GM18870 (cell line): ENCODE measurements around the gene NSUN2.
"Not testable (repeated sequence)": the region's sequence is repeated elsewhere in the genome, so short reads cannot be mapped to it uniquely, and the experiment has no call there.

ENCODE experiments used
- ATAC-seq: cut with Tn5 transposase; IDR thresholded peaks from one replicate; pipeline ENCODE4 v1.9.1; 2021; ENCODE audit warnings: moderate library complexity; ENCODE audit not compliant: unreplicated experiment

Gene NSUN2

GRCh38 chr5:6632888-6633468 is at the start of gene NSUN2, which contains the start of gene SRD5A1:
TSS of gene NSUN2 (minus strand) at chr5:6633044. CDS start at chr5:6632979, 65 bp downstream.
TSS of gene SRD5A1 (plus strand) at chr5:6633440. CDS start at chr5:6633577, 137 bp downstream.
- peak; percentile 72 for ATAC-seq

GRCh38 chr5:6682239-6682638 is 49.4 kb upstream of the NSUN2 start:
- ATAC-seq: no peak

- no peak for ATAC-seq
Observed at GRCh38 chr5:6681682-6682081, 48.8 kb upstream of the NSUN2 start.

- ATAC-seq: no peak
Observed at GRCh38 chr5:6680922-6681321, 48.1 kb upstream of the NSUN2 start.

- no peak for ATAC-seq
Observed at GRCh38 chr5:6678385-6678784, 45.5 kb upstream of the NSUN2 start.

GRCh38 chr5:6676702-6677101 is 43.9 kb upstream of the NSUN2 start:
- no peak for ATAC-seq

GRCh38 chr5:6675784-6676491 is 43.1 kb upstream of the NSUN2 start:
- no peak for ATAC-seq

- ATAC-seq: no peak
Observed at GRCh38 chr5:6674886-6675285, 42.0 kb upstream of the NSUN2 start.

- no peak for ATAC-seq
Observed at GRCh38 chr5:6674421-6674820, 41.6 kb upstream of the NSUN2 start.

GRCh38 chr5:6673963-6674362 is 41.1 kb upstream of the NSUN2 start:
- no peak for ATAC-seq

GRCh38 chr5:6673031-6673430 is 40.2 kb upstream of the NSUN2 start:
- ATAC-seq: no peak

- not testable (repeated sequence) for ATAC-seq
Observed at GRCh38 chr5:6668717-6669116, 35.9 kb upstream of the NSUN2 start.

GRCh38 chr5:6667648-6668047 is 34.8 kb upstream of the NSUN2 start:
- ATAC-seq: no peak

- no peak for ATAC-seq
Observed at GRCh38 chr5:6666762-6667161, 33.9 kb upstream of the NSUN2 start.

- peak; percentile 27 for ATAC-seq
Observed at GRCh38 chr5:6660688-6661087, 27.8 kb upstream of the NSUN2 start.

GRCh38 chr5:6659941-6660684 is 27.3 kb upstream of the NSUN2 start:
- ATAC-seq: peak; percentile 76

GRCh38 chr5:6656680-6657079 is 23.8 kb upstream of the NSUN2 start:
- no peak for ATAC-seq

- ATAC-seq: no peak
Observed at GRCh38 chr5:6655432-6655831, 22.6 kb upstream of the NSUN2 start.

- ATAC-seq: peak; percentile 86
Observed at GRCh38 chr5:6652025-6652424, 19.2 kb upstream of the NSUN2 start.

GRCh38 chr5:6649681-6650080 is 16.8 kb upstream of the NSUN2 start:
- ATAC-seq: no peak

- no peak for ATAC-seq
Observed at GRCh38 chr5:6649186-6649585, 16.3 kb upstream of the NSUN2 start.
